GM19025 (cell line): ENCODE measurements around the gene UBE2D1.
"Not testable (repeated sequence)": the region's sequence is repeated elsewhere in the genome, so short reads cannot be mapped to it uniquely, and the experiment has no call there.

Experiments used
- ATAC-seq: cut with Tn5 transposase; IDR thresholded peaks from one replicate; pipeline ENCODE4 v1.9.1; 2021; ENCODE audit warnings: mild to moderate bottlenecking, low read depth, moderate library complexity; ENCODE audit not compliant: unreplicated experiment

The UBE2D1 gene

GRCh38 chr10:58372607-58373441, 38.0 kb downstream of the UBE2D1 start:
- no peak for ATAC-seq

GRCh38 chr10:58373442-58373827, 38.6 kb downstream of the UBE2D1 start:
- ATAC-seq: no peak

GRCh38 chr10:58382489-58382995, 47.7 kb downstream of the UBE2D1 start:
- ATAC-seq: no peak

- ATAC-seq: no peak
Observed at GRCh38 chr10:58384095-58384494, 49.3 kb downstream of the UBE2D1 start.

- ATAC-seq: no peak
Observed at GRCh38 chr10:58384544-58384998, 49.8 kb downstream of the UBE2D1 start.

GRCh38 chr10:58384999-58385783, 50.4 kb downstream of the UBE2D1 start, which contains the start of gene TFAM:
Gene TFAM (plus strand): TSS chr10:58385410. CDS start chr10:58385548, 138 bp downstream.
- ATAC-seq: peak; percentile 81

GRCh38 chr10:58385784-58386112, 50.9 kb downstream of the UBE2D1 start:
- ATAC-seq: no peak

GRCh38 chr10:58389024-58389423, 54.2 kb downstream of the UBE2D1 start:
- no peak for ATAC-seq

GRCh38 chr10:58393317-58393716, 58.5 kb downstream of the UBE2D1 start:
- ATAC-seq: no peak

- no peak for ATAC-seq
Observed at GRCh38 chr10:58394471-58394870, 59.7 kb downstream of the UBE2D1 start.

- no peak for ATAC-seq
Observed at GRCh38 chr10:58396057-58396456, 61.3 kb downstream of the UBE2D1 start.

GRCh38 chr10:58397830-58398229, 63.0 kb downstream of the UBE2D1 start:
- ATAC-seq: no peak

- no peak for ATAC-seq
Observed at GRCh38 chr10:58399410-58399809, 64.6 kb downstream of the UBE2D1 start.

GRCh38 chr10:58400609-58401008, 65.8 kb downstream of the UBE2D1 start:
- ATAC-seq: no peak

- ATAC-seq: no peak
Observed at GRCh38 chr10:58404001-58404400, 69.2 kb downstream of the UBE2D1 start.

- no peak for ATAC-seq
Observed at GRCh38 chr10:58409956-58410610, 75.3 kb downstream of the UBE2D1 start.

GRCh38 chr10:58412502-58412961, 77.7 kb downstream of the UBE2D1 start:
- ATAC-seq: no peak

GRCh38 chr10:58414270-58415041, 79.7 kb downstream of the UBE2D1 start:
- no peak for ATAC-seq

- no peak for ATAC-seq
Observed at GRCh38 chr10:58415757-58416156, 81.0 kb downstream of the UBE2D1 start.

- not testable (repeated sequence) for ATAC-seq
Observed at GRCh38 chr10:58417902-58418301, 83.1 kb downstream of the UBE2D1 start.
